Thyroid gland (tissue), 4 donors: ENCODE results near the gene SLC2A13.

Experiments used
- CTCF ChIP-seq, 6 experiments: fragments of 200-600 bp in 3 of 6; fragments of 450-650 bp in 3 of 6; sonication (generic) in 3 of 6; IDR thresholded peaks; one replicate each; pipeline ENCODE4 v1.5.1; 2016 to 2019; ENCODE audit warnings: antibody characterized with exemption in 6 of 6, mild to moderate bottlenecking in 2 of 6, inconsistent platforms in 1 of 6, moderate library complexity in 1 of 6
- POLR2A ChIP-seq, 2 donors: fragments of 450-650 bp; IDR thresholded peaks; one replicate each; pipeline ENCODE4 v1.6.1; 2017; ENCODE audit warnings: antibody characterized with exemption in 2 of 2, mild to moderate bottlenecking in 2 of 2, moderate library complexity in 1 of 2

DNA sequence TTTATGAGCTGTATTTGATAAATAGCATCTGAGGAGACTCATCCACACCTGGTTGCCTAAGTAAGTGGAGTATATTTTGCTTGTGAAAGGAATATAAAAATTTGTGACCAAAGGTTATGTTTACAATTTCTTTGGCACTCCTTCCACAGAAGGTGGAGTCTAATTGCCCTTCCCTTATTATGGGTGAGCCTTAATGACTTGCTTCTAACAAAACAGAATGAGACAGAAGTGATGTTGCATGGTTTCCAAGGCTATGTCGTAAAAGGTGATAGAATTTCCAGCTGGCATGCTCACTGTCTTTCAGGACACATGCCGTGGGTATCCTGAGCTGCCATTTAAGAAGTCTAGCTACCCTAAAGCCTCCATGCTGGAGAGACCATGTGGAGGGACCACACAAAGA lies 369.5 kb downstream of the SLC2A13 start:
- no peak for TF ChIP-seq POLR2A (IDR thresholded peaks at IDR 0.05)
- no peak for TF ChIP-seq CTCF (IDR thresholded peaks at IDR 0.05)
